Measurements from ENCODE around the gene TRABD2B. TPM values are rescaled to one million over a fixed set of nuclear protein-coding genes. Genes with fewer than 3 reads are reported as not detected.
A peak's percentile ranks its signal among the peaks of the same experiment; 100 is the strongest.

TRABD2B gene
- total RNA-seq, 1 donor from 2014 or later, result 0.92 TPM

GRCh38 chr1:47797575-47797974 is 199.6 kb downstream of the TRABD2B start:
- intact Hi-C loops (cut with micrococcal nuclease), result no loop called here
- DNase-seq, result no peak
- ATAC-seq, result no peak

- no peak for DNase-seq
- intact Hi-C loops (cut with micrococcal nuclease), result no loop called here
- no peak for ATAC-seq
Observed at GRCh38 chr1:47796626-47797025, 200.6 kb downstream of the TRABD2B start.

GRCh38 chr1:47795102-47795501 is 202.1 kb downstream of the TRABD2B start:
- DNase-seq, result no peak
- intact Hi-C loops (cut with micrococcal nuclease), result no loop called here
- ATAC-seq, result no peak

- intact Hi-C loops (cut with micrococcal nuclease), result no loop called here
- DNase-seq (no peak), ATAC-seq (no peak)
Observed at GRCh38 chr1:47794530-47794929, 202.7 kb downstream of the TRABD2B start.

GRCh38 chr1:47794081-47794480 is 203.1 kb downstream of the TRABD2B start:
- DNase-seq (no peak), ATAC-seq (no peak)
- intact Hi-C loops (cut with micrococcal nuclease), result no loop called here

- DNase-seq (no peak), ATAC-seq (no peak)
- intact Hi-C loops (cut with micrococcal nuclease), result no loop called here
Observed at GRCh38 chr1:47793563-47793962, 203.6 kb downstream of the TRABD2B start.

GRCh38 chr1:47792779-47793178 is 204.4 kb downstream of the TRABD2B start:
- no peak for ATAC-seq
- intact Hi-C loops (cut with micrococcal nuclease), result no loop called here

GRCh38 chr1:47791879-47792608 is 205.1 kb downstream of the TRABD2B start:
- no peak for DNase-seq
- ATAC-seq, result no peak
- intact Hi-C loops (cut with micrococcal nuclease), result no loop called here

More at GRCh38 chr1:47792779-47793178, 204.4 kb downstream of the TRABD2B start:
- no peak for DNase-seq

- no peak for DNase-seq
- ATAC-seq, result no peak
- intact Hi-C loops (cut with micrococcal nuclease), result no loop called here
Observed at GRCh38 chr1:47788761-47789160, 208.4 kb downstream of the TRABD2B start.

GRCh38 chr1:47787560-47787959 is 209.6 kb downstream of the TRABD2B start:
- DNase-seq, result no peak
- ATAC-seq, result no peak
- intact Hi-C loops (cut with micrococcal nuclease), result no loop called here

- DNase-seq (no peak), ATAC-seq (no peak)
- intact Hi-C loops (cut with micrococcal nuclease), result no loop called here
Observed at GRCh38 chr1:47786316-47786715, 210.9 kb downstream of the TRABD2B start.

GRCh38 chr1:47785561-47786271 is 211.5 kb downstream of the TRABD2B start:
- intact Hi-C loops (cut with micrococcal nuclease), result no loop called here
- peak; percentile 67 for ATAC-seq
- DNase-seq, result peak; percentile 59

- no peak for ATAC-seq
- DNase-seq, result no peak
- intact Hi-C loops (cut with micrococcal nuclease), result no loop called here
Observed at GRCh38 chr1:47785118-47785517, 212.1 kb downstream of the TRABD2B start.

- ATAC-seq, result no peak
- no peak for DNase-seq
Observed at GRCh38 chr1:47784497-47784822, 212.7 kb downstream of the TRABD2B start.

GRCh38 chr1:47783638-47784496 is 213.3 kb downstream of the TRABD2B start:
- ATAC-seq (no peak), DNase-seq (no peak)
- intact Hi-C loops (cut with micrococcal nuclease), result no loop called here

More at GRCh38 chr1:47784497-47784822, 212.7 kb downstream of the TRABD2B start:
- intact Hi-C loops (cut with micrococcal nuclease), result no loop called here

- ATAC-seq (peak; percentile 67), DNase-seq (peak; percentile 49)
- intact Hi-C loops (cut with micrococcal nuclease), result no loop called here
Observed at GRCh38 chr1:47782414-47783166, 214.6 kb downstream of the TRABD2B start.

- ATAC-seq (peak; percentile 51), DNase-seq (peak; percentile 51)
- intact Hi-C loops (cut with micrococcal nuclease), result no loop called here
Observed at GRCh38 chr1:47781171-47781959, 215.8 kb downstream of the TRABD2B start.

GRCh38 chr1:47780469-47780995 is 216.7 kb downstream of the TRABD2B start:
- DNase-seq (no peak), ATAC-seq (no peak)
- intact Hi-C loops (cut with micrococcal nuclease), result no loop called here

Data from left ventricle myocardium superior (tissue), 1 donor.